GM12878 (cell line): ENCODE results near the gene ADCY7. TPM values are rescaled to one million over a fixed set of nuclear protein-coding genes. Genes with fewer than 3 reads are reported as not detected.

ENCODE experiments used
- ATAC-seq: fragments of 200-7000 bp; cut with Tn5 transposase; 3 replicates; pipeline ENCODE4 v1.9.1; 2020; ENCODE audit warnings: mild to moderate bottlenecking, moderate library complexity
- BruUV-seq: library from RNA; stranded (reverse); fragments of 400-500 nt; replicated peaks from 2 replicates; lab custom pipeline; 2021; lab: Mats Ljungman, UMichigan
- CTCF ChIA-PET: fragments of 300-600 bp; sonication (Branson Sonifier 250); formaldehyde crosslinking; extraction: SDS; loops from one replicate; lab custom pipeline; 2021; ENCODE audit warnings: inconsistent platforms; lab: Yijun Ruan, JAX
- POLR2A ChIA-PET: fragments of 350-600 bp; formaldehyde crosslinking; extraction: SDS; loops from one replicate; lab custom pipeline; 2021; ENCODE audit warnings: inconsistent platforms; lab: Charles Lee
- RAD21 ChIA-PET: fragments of 300-600 bp; sonication (Branson Sonifier 250); formaldehyde crosslinking; loops from one replicate; lab custom pipeline; 2023; ENCODE audit warnings: antibody characterized with exemption; ENCODE audit not compliant: unreplicated experiment; lab: Charles Lee
- SMC1A ChIA-PET: fragments of 300-600 bp; sonication (Branson Sonifier 250); formaldehyde crosslinking; loops from one replicate; lab custom pipeline; 2023; ENCODE audit not compliant: unreplicated experiment, uncharacterized antibody; lab: Charles Lee
- DNase-seq: peaks from one replicate; pipeline ENCODE4 v3.0.0-alpha.2; 2011; ENCODE audit warnings: low read depth, low spot score
- FAIRE-seq: peaks from 3 replicates; lab custom pipeline; 2011; peaks lifted over from hg19 to GRCh38; lab: Jason Lieb, UNC
- H2AFZ ChIP-seq: 2 replicates; pipeline ENCODE4 v1.6.0; 2011; ENCODE audit warnings: low read depth, low read length, control low read depth; ENCODE audit not compliant: control insufficient read depth
- H3K27ac ChIP-seq: 2 replicates; pipeline ENCODE4 v1.5.1; 2011; ENCODE audit warnings: control low read depth; ENCODE audit not compliant: control insufficient read depth, insufficient read depth
- H3K27me3 ChIP-seq, 2 experiments: replicated peaks in 1 of 2; 2 replicates each; pipeline versions ENCODE4 v1.6.0 to v1.6.1; 2011; ENCODE audit warnings: low read length in 1 of 2; ENCODE audit not compliant: control insufficient read depth in 2 of 2, insufficient read depth in 2 of 2
- H3K36me3 ChIP-seq, 2 experiments: 2 replicates each; pipeline ENCODE4 v1.5.1; 2011; ENCODE audit warnings: low read length in 1 of 2; ENCODE audit not compliant: control insufficient read depth in 2 of 2, insufficient read depth in 2 of 2
- H3K4me1 ChIP-seq: 2 replicates; pipeline ENCODE4 v1.6.1; 2011; ENCODE audit warnings: mild to moderate bottlenecking, low read length, moderate library complexity, mixed read lengths; ENCODE audit not compliant: control insufficient read depth, insufficient read depth
- H3K4me2 ChIP-seq: 2 replicates; pipeline ENCODE4 v1.6.0; 2011; ENCODE audit warnings: control low read depth; ENCODE audit not compliant: control insufficient read depth, insufficient read depth
- H3K4me3 ChIP-seq: fragments of 200-600 bp; sonication (generic); 2 replicates; pipeline ENCODE4 v1.5.1; 2016
- H3K79me2 ChIP-seq: 2 replicates; pipeline ENCODE4 v1.6.0; 2011; ENCODE audit warnings: low read length; ENCODE audit not compliant: control insufficient read depth, insufficient read depth
- H3K9ac ChIP-seq: 2 replicates; pipeline ENCODE4 v1.8.0; 2011; ENCODE audit warnings: low read length, control low read depth, mixed read lengths; ENCODE audit not compliant: control insufficient read depth, insufficient read depth
- H3K9me3 ChIP-seq: replicated peaks from 3 replicates; pipeline ENCODE4 v1.5.1; 2011; ENCODE audit warnings: mild to moderate bottlenecking, low read length; ENCODE audit not compliant: control insufficient read depth, insufficient read depth
- H4K20me1 ChIP-seq: 2 replicates; pipeline ENCODE4 v1.6.0; 2011; ENCODE audit not compliant: control insufficient read depth, insufficient read depth
- BCL11A ChIP-seq: IDR thresholded peaks from 2 replicates; pipeline ENCODE4 v1.6.1; 2011; ENCODE audit warnings: low read depth, low read length
- KAT2A ChIP-seq: conservative IDR thresholded peaks from 2 replicates; pipeline ENCODE4 v1.6.1; 2011; ENCODE audit warnings: low read depth, low read length; ENCODE audit not compliant: control insufficient read depth
- MYB ChIP-seq: fragments of 150-350 bp; IDR thresholded peaks from 2 replicates; pipeline ENCODE4 v1.6.1; 2014; ENCODE audit warnings: mild to moderate bottlenecking, low read depth, low read length, borderline replicate concordance
- PML ChIP-seq: IDR thresholded peaks from 2 replicates; pipeline ENCODE4 v1.6.1; 2012; ENCODE audit warnings: low read length, inconsistent platforms
- POLR2A ChIP-seq: IDR thresholded peaks from 2 replicates; pipeline ENCODE4 v1.6.1; 2011; ENCODE audit warnings: low read depth, mild to moderate bottlenecking, low read length
- POLR2AphosphoS2 ChIP-seq: IDR thresholded peaks from 2 replicates; pipeline ENCODE4 v1.6.1; 2011; ENCODE audit warnings: low read depth, mild to moderate bottlenecking, low read length, improper control_type of control experiment, moderate library complexity
- RB1 ChIP-seq: fragments of 450-650 bp; formaldehyde crosslinking; IDR thresholded peaks from 2 replicates; pipeline ENCODE4 v1.6.1; 2017; ENCODE audit warnings: mild to moderate bottlenecking, borderline replicate concordance
- RELB ChIP-seq: fragments of 450-650 bp; IDR thresholded peaks from 2 replicates; pipeline ENCODE4 v1.6.1; 2017; ENCODE audit warnings: low read depth, mild to moderate bottlenecking, moderate library complexity
- YY1 ChIP-seq: IDR thresholded peaks from 2 replicates; pipeline ENCODE4 v1.6.1; 2011; ENCODE audit warnings: low read depth, mild to moderate bottlenecking, low read length
- WGBS: methylation state at CpG from one replicate; pipeline ENCODE4 v1.1.6; 2016; ENCODE audit warnings: low lambda C conversion rate; ENCODE audit not compliant: insufficient replicate concordance, insufficient coverage; ENCODE audit errors: missing lambda C conversion rate; 5-methylcytosine and 5-hydroxymethylcytosine counted together
- in situ Hi-C: fragments of 300-500 bp; cut with MboI; formaldehyde crosslinking; loops from 9 replicates; pipeline ENCODE4 v1.14.3; 2018; ENCODE audit warnings: mixed read lengths
- intact Hi-C: fragments of 100-400 bp; cut with micrococcal nuclease; formaldehyde crosslinking; loops from one replicate; pipeline ENCODE4 v1.14.2; 2022; ENCODE audit not compliant: unreplicated experiment
- polyA plus RNA-seq, 11 experiments: library from polyadenylated mRNA; depleted of rRNA in 4 of 11; unstranded in 6 of 11; stranded (reverse) in 5 of 11; fragments of >200 nt; fragmentation: Nextera tagmentation in 4 of 11; fragmentation: Illumina TruSeq in 1 of 11; extraction: Ambion mirVana in 4 of 11; extraction: Trizol in 1 of 11; gene quantifications; 1 replicate in 1 of 11; 2 replicates in 10 of 11; pipeline versions ENCODE4 v1.2.1 to v1.2.3, GENCODE V29; 2011 to 2016; ENCODE audit warnings: inconsistent platforms in 2 of 11, missing spikeins in 2 of 11, low read depth in 1 of 11
- total RNA-seq, 4 experiments: library from RNA; depleted of rRNA in 3 of 4; stranded (reverse); fragments of >200 nt in 3 of 4; fragmentation: Illumina TruSeq in 1 of 4; extraction: Trizol in 1 of 4; gene quantifications; 2 replicates each; pipeline versions ENCODE4 v1.2.1 to v1.2.3, GENCODE V29; 2013 to 2021
- TF ChIP-seq, protein P1 (sequence below): fragments of 450-650 bp; IDR thresholded peaks from 2 replicates; pipeline ENCODE4 v1.6.1; 2017; ENCODE audit warnings: mild to moderate bottlenecking, moderate library complexity

Gene ADCY7
- total and polyA plus RNA-seq, 10 of the 15 experiments (the other 5 are each of a cell fraction or from before 2014, with no cell fraction given), result 1.2 to 87.9 (median 24.4) TPM

- Histone ChIP-seq H4K20me1 (no peaks in the 10 kb centered on the region), H3K79me2 (no peaks in the 10 kb centered on the region), H3K27ac (no peak overlapping the region), H3K27me3 (no peaks in the 10 kb centered on the region), H3K9me3 (no peaks in the 10 kb centered on the region), H3K4me2 (no peak overlapping the region), H2AFZ (no peak overlapping the region), H3K36me3 (peaks cover 17 to 22% of the 10 kb centered on the region in 2 experiments; a peak in 3 of 4 replicates), H3K4me1 (no peaks in the 10 kb centered on the region), H3K4me3 (no peak overlapping the region), H3K9ac (no peak overlapping the region)
- TF ChIP-seq RB1 (no peak), POLR2A (peak; percentile 54; the same call in 1 of the 2 replicates)
- in situ Hi-C loops (no loop called here), intact Hi-C loops (no loop called here)
- POLR2A ChIA-PET, result no interaction called here
- ATAC-seq (no peak), FAIRE-seq (no peak), DNase-seq (no peak)
- SMC1A ChIA-PET, result no interaction called here
- BruUV-seq, result no TSS peak
- CTCF ChIA-PET, result no interaction called here
- RAD21 ChIA-PET, result interaction anchor here (1.4 kb wide), 1 partner anchor 35 kb away, joined by 6 read pairs; no protein-coding TSS in a partner anchor
- 85% methylated on average over 11 of the region's 11 CpGs for WGBS
Measured at GRCh38 chr16:50309156-50309526, 42.8 kb downstream of the ADCY7 start.

- no peak for FAIRE-seq
- no TSS peak for BruUV-seq
- Histone ChIP-seq H3K4me3 (no peak overlapping the region), H3K27me3 (no peaks in the 10 kb centered on the region), H2AFZ (no peak overlapping the region), H3K27ac (no peak overlapping the region), H3K79me2 (no peaks in the 10 kb centered on the region), H3K9ac (no peak overlapping the region), H3K36me3 (peaks cover 18 to 19% of the 10 kb centered on the region in 2 experiments; a peak in 3 of 4 replicates), H3K4me2 (no peak overlapping the region), H4K20me1 (no peaks in the 10 kb centered on the region), H3K9me3 (no peaks in the 10 kb centered on the region), H3K4me1 (no peaks in the 10 kb centered on the region)
- ChIA-PET SMC1A (interaction anchor here (0.7 kb wide), 1 partner anchor 19 kb away, joined by 3 read pairs; no protein-coding TSS in a partner anchor), POLR2A (no interaction called here), RAD21 (no interaction called here), CTCF (interaction anchor here (1.0 kb wide), 1 partner anchor 45 kb away, joined by 5 read pairs; no protein-coding TSS in a partner anchor)
- intact Hi-C loops (no loop called here), in situ Hi-C loops (no loop called here)
- DNase-seq, result no peak
- WGBS, result 90% methylated on average over 15 of the region's 15 CpGs
- peak; percentile 36 for ATAC-seq
- TF ChIP-seq BCL11A, result no peak
- TF ChIP-seq POLR2AphosphoS2, result no peak
- no peak for TF ChIP-seq PML
- no peak for TF ChIP-seq RELB
- no peak for TF ChIP-seq MYB
- TF ChIP-seq, protein P1, sequence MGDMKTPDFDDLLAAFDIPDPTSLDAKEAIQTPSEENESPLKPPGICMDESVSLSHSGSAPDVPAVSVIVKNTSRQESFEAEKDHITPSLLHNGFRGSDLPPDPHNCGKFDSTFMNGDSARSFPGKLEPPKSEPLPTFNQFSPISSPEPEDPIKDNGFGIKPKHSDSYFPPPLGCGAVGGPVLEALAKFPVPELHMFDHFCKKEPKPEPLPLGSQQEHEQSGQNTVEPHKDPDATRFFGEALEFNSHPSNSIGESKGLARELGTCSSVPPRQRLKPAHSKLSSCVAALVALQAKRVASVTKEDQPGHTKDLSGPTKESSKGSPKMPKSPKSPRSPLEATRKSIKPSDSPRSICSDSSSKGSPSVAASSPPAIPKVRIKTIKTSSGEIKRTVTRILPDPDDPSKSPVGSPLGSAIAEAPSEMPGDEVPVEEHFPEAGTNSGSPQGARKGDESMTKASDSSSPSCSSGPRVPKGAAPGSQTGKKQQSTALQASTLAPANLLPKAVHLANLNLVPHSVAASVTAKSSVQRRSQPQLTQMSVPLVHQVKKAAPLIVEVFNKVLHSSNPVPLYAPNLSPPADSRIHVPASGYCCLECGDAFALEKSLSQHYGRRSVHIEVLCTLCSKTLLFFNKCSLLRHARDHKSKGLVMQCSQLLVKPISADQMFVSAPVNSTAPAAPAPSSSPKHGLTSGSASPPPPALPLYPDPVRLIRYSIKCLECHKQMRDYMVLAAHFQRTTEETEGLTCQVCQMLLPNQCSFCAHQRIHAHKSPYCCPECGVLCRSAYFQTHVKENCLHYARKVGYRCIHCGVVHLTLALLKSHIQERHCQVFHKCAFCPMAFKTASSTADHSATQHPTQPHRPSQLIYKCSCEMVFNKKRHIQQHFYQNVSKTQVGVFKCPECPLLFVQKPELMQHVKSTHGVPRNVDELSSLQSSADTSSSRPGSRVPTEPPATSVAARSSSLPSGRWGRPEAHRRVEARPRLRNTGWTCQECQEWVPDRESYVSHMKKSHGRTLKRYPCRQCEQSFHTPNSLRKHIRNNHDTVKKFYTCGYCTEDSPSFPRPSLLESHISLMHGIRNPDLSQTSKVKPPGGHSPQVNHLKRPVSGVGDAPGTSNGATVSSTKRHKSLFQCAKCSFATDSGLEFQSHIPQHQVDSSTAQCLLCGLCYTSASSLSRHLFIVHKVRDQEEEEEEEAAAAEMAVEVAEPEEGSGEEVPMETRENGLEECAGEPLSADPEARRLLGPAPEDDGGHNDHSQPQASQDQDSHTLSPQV, result no peak
- no peak for TF ChIP-seq KAT2A
- TF ChIP-seq YY1, result no peak
Measured at GRCh38 chr16:50309527-50310307, 43.4 kb downstream of the ADCY7 start.
